Stimulated activated CD4-positive, alpha-beta T cell treated with anti-CD3 and anti-CD28 coated beads, TNF-alpha, amount 100 ng/mL, for 24 hours (primary cell): ENCODE measurements around the gene ABLIM1.

Source experiments
- DNase-seq, 3 experiments: peaks; one replicate each; pipeline ENCODE4 v3.0.0-alpha.2; 2020; ENCODE audit warnings: low read depth in 3 of 3

Gene ABLIM1

GRCh38 chr10:114547056-114547455 lies 111.0 kb downstream of the ABLIM1 start:
- DNase-seq = no peak

- no peak for DNase-seq
Observed at GRCh38 chr10:114545819-114546218, 112.3 kb downstream of the ABLIM1 start.

GRCh38 chr10:114545071-114545470 lies 113.0 kb downstream of the ABLIM1 start:
- no peak for DNase-seq

DNA sequence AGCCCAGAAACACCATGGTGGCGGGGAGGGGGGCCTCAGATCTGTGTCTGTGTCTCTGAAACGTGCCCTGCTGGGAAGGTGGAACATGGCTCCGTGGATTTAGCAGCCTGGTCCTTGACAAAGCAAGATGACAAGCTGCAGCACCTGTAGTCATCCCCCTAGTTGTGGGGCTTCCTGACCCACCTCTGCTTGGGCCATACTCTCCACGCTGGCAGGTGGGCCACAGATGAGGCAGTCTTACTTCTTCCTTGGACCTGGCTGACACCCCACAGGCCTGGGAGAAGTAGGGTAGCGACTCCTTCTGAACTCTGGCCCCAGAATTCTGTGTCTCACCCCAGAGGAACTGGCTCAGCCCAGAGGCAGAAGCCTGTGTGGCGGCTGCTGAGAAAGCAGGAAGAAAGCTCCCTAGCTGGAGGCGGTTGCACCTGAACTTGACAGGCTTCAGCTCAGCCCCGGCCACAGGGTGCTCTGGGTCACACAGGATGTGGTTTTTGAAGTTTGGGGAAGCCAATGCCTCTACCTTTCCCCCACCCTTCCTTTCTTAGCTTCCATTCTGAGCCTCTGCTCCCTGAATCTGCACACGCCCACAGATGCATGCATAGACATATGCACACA lies 113.9 kb downstream of the ABLIM1 start:
- DNase-seq = peak in 2 of 3 experiments; percentile 27 to 67

DNA sequence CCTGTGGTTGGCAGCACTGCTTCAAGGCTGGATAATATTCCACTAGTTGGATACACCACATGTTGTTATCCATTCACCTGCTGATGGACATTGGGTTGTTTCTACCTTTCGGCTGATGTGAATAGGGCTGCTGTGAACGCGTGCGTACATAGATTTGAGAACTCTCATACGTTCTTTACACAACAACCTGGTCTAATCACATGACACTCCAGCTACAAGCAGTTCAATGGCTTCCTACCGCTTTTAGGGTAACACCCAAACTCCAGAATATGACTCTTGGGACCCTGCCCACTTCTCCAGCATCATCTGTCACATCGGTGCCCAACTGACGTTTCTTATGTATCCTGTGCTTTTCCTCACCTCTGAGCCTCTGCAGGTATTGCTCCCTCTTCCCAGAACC lies 114.6 kb downstream of the ABLIM1 start:
- no peak for DNase-seq

DNA sequence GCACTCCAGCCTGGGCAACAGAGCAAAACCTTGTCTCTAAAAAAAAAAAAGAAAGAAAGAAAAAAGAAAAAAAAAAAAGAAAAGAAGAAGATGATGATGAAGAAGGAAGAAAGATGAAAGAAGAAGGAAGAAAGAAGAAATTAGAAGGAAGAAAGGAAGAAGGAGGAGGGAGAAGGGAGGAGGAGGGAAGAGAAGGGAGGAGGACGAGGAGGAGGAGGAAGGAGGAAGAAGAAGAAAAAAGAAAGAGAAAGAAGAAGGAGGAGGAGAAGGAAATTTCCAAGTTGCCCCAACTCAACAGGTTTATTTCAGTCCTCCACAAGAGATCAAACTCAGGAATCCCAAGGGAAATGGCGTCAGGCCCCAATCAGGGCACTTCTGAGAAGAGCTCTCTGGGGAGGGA lies 115.7 kb downstream of the ABLIM1 start:
- no peak for DNase-seq

DNA sequence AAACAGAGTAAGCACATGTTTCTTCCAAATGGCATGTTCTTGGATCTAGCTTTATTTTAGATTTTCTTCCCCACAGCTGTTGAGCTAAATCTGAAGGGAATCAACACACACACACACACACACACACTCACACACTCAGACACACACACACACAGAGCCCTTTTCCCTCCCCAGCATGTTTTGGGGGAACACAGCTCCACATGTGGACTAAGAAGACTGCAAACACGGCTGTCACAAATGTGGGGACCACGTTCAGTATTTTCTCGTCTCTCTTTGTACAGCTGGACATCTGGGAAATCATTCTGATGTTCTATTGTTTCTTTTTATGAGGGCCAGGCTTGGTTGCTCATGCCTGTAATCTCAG lies 116.3 kb downstream of the ABLIM1 start:
- DNase-seq = no peak

DNA sequence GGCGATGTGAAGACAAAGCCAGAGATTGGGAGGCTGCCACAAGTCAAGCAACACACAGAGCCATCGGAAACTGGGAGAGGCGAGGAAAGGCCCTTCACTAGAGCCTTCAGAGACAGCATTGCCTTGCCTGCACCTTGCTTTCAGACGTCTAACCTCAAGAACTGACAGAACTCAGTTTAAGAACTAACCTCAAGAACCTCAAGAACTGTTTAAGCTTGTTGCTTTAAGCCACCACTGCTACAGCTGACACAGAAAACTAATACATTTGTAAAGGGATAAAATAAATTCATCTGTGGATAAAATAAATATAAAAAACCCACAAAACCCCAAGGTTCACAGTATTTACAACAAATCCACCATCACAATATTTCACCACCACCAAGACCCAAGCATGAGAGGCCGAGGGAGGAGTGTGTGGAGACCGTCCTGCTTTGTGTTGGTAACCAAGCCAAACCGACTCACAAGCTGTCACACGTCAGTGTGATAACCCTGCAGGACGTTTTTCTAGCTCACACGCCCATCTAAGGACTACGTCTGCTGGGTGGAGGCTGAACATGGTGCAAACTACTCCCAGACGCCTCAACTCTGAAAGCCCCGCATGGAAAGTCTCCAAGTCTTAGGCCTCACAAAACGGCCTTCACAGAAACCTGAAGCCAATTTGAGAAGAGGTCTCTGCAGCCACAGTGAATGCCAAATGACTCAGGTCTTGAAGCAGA lies 116.8 kb downstream of the ABLIM1 start:
- peak; percentile 41 to 63 (median 55) for DNase-seq

DNA sequence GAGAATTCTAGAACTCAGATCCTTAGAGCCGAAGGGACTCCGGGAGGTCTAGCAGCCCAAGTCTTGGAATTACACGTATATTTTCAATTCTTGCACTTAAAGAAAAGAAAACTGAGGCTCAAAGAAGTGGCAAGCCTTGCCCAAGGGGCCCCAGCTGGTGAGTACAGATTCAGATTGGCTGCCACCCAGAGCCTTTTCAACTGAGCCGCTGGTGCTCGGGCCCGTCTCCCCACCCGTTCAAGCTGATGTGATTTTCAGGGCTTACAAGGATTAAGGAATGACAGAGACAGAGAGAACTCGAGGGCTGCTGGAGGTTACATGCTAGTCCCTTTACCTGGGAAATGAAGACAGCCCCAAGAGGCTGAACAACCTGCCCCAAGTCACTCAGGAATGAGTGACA lies 117.8 kb downstream of the ABLIM1 start:
- DNase-seq = no peak

- no peak for DNase-seq
Observed at GRCh38 chr10:114539623-114540022, 118.5 kb downstream of the ABLIM1 start.

GRCh38 chr10:114538181-114538906 lies 119.7 kb downstream of the ABLIM1 start:
- peak in 1 of 3 experiments; percentile 65 for DNase-seq

DNA sequence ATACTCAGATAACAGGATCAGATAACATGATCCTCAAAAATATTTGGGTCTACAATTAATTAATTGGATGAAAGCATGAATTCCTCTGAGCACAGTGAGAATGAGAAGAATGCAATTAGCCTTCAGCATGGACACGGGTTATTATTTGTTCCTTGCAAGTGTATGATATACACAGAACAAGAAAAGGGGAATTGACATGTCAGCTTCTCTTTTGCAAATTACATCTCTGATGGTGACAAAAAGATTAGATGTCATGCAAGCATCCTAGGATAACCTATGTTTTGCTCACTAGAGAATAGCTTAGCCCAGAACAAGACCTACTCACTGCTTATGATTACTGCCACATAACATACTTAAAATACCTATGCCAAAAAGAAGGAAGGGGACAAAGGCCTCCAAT lies 120.3 kb downstream of the ABLIM1 start:
- no peak for DNase-seq

GRCh38 chr10:114534571-114534981 lies 123.5 kb downstream of the ABLIM1 start:
- no peak for DNase-seq

DNA sequence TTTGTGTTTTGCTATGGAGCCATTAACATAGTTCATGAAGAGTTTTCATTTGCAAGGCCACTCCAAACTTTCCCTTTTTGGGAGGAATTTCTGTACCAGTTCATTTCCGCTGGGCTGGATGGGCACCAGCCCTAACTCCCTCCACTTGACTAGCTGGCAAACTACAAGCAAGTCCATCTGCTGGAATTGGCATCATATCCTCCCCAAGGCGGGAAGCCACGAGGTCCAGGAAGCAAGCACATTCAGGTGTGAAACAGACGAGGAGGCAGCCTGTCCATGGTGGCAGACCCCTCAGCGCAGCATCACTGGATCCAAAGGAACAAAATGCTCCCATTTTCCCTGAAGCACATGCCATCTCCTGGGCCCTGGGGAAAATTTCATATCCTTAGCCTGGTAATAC lies 125.8 kb downstream of the ABLIM1 start:
- no peak for DNase-seq

DNA sequence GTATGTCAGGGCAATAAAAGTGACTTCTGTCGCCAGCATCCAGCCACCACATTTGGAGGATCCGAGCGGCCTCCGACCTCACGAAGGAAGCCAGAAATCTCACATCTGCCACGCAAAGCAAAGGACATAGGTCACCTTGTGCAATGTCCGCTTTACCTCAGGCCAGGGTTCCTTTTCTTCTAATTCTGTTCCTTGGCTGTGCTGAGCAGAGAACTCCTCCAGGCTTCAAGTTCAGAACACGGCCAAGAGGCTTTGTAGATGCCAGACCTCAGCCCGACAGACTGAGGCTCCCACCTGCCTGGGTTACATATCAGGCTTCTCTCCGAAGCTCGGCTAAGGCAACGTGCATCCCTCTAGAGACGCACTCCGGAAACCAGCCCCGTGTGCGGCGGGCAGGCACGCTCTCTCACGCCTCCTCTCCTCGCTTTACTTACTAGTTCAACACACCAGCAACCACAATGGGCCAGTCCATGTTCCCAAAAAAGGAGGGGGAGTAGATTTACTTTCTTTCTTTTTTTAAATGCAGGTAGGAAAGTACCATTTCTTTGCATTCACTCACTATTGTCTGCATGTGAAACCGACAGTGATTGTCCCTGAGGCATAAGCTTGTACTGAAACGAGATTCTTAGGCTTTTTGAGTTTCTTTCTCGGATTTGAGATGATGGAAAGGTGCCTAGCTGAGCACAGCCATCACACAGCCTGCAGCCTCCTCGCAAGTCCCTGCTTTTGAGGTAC lies 131.4 kb downstream of the ABLIM1 start:
- DNase-seq = peak; percentile 72 to 85 (median 84)

- peak in 1 of 3 experiments; percentile 19 for DNase-seq
Observed at GRCh38 chr10:114526126-114526503, 132.0 kb downstream of the ABLIM1 start.

GRCh38 chr10:114525368-114525949 lies 132.6 kb downstream of the ABLIM1 start:
- no peak for DNase-seq

DNA sequence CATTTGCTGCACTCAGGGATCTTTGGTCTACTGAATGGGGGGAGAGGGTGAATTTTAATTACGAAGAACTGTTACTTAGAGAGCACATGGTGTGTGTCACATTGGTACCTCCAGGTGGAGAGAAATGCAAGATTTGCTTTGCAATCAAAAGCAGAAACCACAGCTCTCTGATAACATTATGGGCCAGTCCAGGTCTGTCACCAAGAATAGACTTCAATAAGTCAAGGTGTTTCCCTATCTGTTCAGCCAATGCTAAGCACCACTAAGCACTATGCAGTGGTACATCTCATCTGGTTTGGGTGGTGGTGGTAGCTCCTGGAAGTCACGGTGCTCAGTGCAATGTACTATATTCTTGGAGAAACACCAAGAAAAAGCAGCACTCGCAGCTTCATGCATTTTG lies 134.2 kb downstream of the ABLIM1 start:
- no peak for DNase-seq

- DNase-seq = no peak
Observed at GRCh38 chr10:114521255-114521654, 136.8 kb downstream of the ABLIM1 start.

GRCh38 chr10:114520453-114520852 lies 137.6 kb downstream of the ABLIM1 start:
- DNase-seq = no peak

GRCh38 chr10:114519756-114520293 lies 138.2 kb downstream of the ABLIM1 start:
- DNase-seq = no peak

DNA sequence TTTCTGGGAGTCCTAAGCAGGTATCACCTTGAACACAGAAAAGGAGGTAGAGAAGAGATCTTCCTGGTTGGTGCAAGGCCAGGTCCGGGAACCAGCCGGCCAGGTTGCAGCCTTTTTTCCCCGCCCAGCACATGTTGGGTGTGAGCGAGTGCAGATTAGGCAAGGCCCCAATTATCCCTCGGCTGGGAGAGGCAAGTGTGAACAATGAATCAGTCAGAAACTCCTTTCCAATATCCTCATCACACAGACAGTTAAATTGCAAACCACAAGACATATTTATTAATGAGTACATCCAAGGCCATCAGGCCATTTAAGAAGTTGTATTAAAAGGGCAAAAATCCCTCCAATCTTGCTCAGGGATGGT lies 138.8 kb downstream of the ABLIM1 start:
- DNase-seq = no peak
